ENCODE data around the gene GAMT.
"Not testable (repeated sequence)": the region's sequence is repeated elsewhere in the genome, so short reads cannot be mapped to it uniquely, and the experiment has no call there.

The GAMT gene

DNA sequence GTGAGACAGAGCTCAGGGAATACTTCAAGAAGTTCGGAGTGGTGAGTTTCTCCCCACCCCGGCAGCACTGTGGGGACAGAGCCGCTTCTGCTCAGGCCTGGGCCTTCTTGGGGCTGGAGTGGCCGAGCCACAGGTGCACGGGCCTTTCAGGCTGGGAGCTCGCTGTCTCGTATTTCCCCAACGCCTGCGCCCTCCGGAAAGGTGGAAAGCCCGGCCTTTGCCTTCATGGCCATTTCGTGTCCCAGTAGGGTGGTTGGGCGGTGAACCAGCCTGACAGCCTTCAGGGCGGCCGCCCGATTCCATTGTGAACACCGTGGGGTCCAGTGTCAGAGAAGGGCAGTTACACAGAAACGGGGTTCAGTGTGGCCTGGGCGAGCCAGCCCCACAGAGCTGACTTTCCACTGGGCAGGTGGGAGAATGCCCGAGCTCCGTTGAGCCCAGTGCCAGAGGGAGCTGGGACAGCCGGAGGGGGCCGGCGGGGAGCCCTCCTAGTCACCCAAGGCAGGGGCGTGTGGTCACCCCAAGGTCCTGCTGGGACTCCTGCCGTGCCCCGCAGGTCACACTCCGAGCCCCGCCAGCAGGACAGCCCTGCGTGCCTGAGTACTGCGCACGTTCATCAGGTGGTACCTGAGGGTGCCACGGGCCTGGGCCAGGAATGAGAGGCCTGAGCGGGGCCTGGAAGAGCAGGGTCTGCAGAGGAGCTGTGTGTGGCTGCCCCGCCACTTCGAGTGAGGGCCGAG, 20.0 kb upstream of the GAMT start:
- TF ChIP-seq, protein P1, sequence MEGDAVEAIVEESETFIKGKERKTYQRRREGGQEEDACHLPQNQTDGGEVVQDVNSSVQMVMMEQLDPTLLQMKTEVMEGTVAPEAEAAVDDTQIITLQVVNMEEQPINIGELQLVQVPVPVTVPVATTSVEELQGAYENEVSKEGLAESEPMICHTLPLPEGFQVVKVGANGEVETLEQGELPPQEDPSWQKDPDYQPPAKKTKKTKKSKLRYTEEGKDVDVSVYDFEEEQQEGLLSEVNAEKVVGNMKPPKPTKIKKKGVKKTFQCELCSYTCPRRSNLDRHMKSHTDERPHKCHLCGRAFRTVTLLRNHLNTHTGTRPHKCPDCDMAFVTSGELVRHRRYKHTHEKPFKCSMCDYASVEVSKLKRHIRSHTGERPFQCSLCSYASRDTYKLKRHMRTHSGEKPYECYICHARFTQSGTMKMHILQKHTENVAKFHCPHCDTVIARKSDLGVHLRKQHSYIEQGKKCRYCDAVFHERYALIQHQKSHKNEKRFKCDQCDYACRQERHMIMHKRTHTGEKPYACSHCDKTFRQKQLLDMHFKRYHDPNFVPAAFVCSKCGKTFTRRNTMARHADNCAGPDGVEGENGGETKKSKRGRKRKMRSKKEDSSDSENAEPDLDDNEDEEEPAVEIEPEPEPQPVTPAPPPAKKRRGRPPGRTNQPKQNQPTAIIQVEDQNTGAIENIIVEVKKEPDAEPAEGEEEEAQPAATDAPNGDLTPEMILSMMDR (IDR thresholded peaks at IDR 0.05; ENCODE audit: low read depth, low read length): no peak
- DNase-seq (ENCODE audit: extremely low read depth, low read depth): no peak

DNA sequence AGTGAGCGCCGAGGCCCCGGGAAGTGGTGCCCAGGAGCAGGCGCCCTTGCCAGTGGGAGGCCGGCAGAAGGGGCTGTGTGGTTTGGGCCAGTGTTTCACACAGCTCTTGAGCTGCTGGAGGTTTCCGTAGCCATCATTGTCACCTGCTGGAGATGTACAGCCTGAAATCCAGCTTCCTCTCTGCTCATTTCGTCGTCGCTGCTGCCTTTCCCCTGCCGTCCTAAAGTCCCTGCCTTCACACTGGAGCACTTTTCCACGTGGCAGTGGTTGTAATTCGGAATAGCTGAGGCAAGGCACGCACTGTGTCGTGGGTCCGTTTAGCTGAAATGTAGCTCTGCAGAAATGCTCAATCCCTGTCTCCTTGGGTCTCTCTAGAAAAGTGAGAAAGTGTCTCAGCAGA, 19.2 kb upstream of the GAMT start:
- TF ChIP-seq, protein P1 (IDR thresholded peaks at IDR 0.05; ENCODE audit: low read depth, low read length): no peak
- no peak for DNase-seq (ENCODE audit: extremely low read depth, low read depth)

DNA sequence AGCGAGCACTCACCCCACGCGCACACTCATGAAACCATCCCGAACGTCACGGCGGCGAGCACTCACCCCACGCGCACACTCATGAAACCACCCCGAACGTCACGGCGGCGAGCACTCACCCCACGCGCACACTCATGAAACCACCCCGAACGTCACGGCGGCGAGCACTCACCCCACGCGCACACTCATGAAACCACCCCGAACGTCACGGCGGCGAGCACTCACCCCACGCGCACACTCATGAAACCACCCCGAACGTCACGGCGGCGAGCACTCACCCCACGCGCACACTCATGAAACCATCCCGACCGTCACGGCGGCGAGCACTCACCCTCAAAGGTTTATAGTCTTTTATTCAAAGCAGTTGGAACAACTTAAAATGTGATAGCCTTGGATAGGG, 18.7 kb upstream of the GAMT start:
- DNase-seq (ENCODE audit: extremely low read depth, low read depth): not testable (repeated sequence)

DNA sequence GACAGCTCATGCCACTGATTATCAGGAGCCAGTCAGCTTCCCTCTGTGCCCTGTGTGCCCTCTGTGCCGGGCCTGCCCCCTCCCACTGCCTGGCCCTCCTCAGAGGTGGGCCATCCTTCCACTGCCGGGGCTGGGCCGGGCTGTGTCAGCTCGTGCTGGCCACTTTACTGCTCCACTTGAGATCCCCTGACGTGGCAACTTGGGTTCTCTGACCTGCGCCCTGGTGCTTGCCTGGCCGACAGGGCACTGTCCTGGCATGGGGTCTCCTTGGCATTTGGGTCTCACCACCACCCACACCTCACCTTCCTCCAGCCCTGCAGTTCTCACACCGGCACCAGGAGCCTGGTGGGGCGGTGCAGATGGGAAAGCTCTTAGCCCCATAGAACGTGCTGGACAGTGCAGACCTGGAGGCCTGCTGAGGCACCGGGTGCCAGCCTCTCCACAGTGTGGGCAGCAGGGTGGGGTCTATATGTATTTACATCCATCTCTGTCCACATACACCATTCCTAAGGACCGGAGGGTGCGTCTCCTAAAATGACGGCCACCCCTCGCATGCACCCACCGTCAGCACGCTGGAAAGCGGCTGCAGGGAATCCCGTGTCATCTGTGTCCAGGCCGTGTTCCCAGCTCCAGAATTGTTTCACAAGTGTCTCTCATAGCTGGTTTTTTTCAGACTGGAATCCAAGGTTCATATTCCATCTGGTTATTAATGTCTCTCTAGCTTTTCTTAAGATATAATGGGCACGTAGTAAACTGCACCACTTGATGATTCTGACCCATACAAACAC, 17.8 kb upstream of the GAMT start:
- TF ChIP-seq, protein P1 (IDR thresholded peaks at IDR 0.05; ENCODE audit: low read depth, low read length): no peak
- no peak for DNase-seq (ENCODE audit: extremely low read depth, low read depth)

DNA sequence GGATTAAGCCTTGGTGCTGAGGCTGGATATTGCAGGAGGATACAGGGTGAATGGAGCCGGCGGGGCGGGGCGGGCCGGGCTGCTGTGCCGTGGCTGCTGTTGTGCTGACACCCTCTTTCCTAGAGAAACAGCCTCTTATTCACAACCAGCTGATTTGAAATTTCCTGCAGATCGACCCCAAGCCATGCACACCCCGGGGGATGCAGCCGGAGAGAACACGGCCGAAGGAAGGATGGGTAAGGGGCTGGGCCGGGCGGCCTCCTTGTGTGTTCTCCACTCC, 17.1 kb upstream of the GAMT start:
- TF ChIP-seq, protein P1 (IDR thresholded peaks at IDR 0.05; ENCODE audit: low read depth, low read length): no peak
- DNase-seq (ENCODE audit: extremely low read depth, low read depth): no peak

DNA sequence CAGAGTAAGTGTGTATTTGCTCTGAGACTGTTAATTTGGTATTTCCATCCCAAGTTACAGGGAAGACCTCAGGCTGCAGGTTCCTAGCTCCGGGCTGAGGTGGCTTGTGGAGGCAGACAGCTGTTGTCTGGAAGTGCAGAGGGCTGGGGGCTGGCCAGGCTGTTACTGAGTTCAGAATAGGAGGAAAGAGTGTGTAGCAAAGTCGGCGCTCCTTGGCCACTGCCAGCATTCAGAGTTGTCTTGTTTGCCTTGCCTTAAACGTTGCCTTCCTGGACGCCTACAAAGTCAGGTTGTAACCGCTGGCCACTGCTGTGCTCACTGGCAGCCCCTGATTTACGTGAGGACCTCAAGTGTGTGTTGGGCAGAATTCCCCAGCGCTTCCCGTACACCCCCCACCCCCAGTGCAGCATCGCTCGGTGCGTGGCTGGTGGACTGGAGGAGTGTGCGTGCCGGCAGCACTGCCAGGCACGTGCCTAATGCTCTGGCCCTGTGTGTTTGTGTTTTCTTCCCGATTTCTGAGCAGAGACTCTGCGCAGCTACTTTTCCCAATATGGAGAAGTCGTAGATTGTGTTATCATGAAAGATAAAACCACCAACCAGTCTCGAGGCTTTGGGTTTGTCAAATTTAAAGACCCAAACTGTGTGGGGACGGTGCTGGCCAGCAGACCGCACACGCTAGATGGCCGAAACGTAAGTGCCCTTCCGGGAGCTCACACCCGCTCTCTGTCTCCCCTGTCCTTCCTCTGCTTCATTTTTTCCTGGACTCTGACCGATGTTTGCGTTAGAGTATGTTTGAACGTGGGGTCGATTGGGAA, 16.5 kb upstream of the GAMT start:
- TF ChIP-seq, protein P1 (IDR thresholded peaks at IDR 0.05; ENCODE audit: low read depth, low read length): no peak
- no peak for DNase-seq (ENCODE audit: extremely low read depth, low read depth)

DNA sequence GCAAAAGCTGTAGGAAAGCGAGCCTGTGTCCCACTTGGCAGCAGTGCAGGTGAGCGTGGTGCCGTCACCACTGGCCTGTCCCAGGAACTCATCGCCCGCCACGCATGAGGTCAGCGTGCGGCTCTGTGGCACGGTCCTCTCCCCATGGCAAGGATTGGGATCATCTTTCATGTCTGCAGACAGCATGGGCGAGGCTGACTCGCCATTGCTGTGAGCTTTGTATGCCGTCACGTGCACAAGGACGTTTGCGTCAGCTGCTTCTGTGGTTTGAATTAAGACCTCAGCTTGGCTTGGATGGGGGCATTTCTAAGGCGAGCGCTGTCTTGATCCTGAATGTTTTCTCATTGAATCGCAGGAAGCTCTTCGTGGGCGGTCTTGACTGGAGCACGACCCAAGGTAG, 15.8 kb upstream of the GAMT start:
- DNase-seq (ENCODE audit: extremely low read depth, low read depth): no peak

More for the DNA sequence above, 15.8 kb upstream of the GAMT start:
- TF ChIP-seq, protein P1 (IDR thresholded peaks at IDR 0.05; ENCODE audit: low read depth, low read length): no peak
